ENCODE measurements around the gene HOXD9.

Gene HOXD9

DNA sequence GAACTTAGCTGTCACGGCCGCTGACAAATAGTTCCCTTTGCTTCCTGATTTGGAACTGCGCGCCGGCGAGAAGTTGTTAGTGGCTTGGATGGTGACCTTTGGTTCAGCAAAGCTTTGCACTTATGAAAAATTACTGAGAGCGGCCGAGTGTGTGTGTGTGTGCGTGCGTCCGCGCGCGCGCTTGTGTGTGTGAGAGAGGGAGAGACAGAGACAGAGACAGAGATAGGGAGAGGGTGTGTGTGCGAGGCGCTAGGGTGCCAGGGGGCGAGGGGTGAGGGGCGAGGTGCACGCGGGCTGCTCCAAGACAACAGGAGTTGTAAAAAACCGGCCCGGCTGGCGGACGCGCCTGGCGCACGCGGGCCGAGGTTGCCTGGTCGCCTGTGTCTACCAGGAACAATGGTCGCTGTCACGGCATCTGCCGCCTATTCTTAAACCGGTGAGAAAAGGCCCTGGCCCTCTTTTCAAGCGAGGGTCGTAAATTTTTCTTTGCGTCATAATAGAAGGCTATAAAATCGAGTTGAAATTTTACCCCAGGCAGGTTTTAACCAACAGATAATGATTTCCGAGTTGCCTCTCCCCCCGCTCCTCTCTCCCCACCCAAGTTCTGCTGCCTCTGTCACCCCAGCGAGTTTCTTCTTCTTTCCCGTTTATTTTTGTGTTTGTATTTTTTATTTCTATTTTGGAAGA, 35.1 kb downstream of the HOXD9 start:
- DNase-seq = no peak

DNA sequence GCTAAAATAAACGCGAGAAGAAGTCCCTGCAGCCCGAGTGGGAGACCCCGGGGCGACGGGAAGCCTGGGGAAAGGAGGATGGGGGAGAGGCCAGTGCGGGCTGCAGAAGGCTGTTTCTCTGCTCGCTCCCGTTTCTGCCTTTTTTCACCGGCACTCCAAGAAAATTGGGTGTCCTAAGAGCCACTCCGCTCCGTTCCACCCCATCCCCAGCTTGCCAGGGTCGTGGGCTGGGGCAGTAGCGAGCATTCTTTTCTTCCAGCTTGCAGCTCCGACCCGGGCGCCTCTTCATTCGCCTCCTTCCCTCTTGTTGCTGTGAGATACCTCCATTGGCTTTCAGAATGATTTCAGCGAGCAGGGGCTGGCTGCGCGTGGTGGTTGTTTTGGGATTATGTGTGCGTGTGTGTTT, 35.7 kb downstream of the HOXD9 start:
- DNase-seq = no peak

DNA sequence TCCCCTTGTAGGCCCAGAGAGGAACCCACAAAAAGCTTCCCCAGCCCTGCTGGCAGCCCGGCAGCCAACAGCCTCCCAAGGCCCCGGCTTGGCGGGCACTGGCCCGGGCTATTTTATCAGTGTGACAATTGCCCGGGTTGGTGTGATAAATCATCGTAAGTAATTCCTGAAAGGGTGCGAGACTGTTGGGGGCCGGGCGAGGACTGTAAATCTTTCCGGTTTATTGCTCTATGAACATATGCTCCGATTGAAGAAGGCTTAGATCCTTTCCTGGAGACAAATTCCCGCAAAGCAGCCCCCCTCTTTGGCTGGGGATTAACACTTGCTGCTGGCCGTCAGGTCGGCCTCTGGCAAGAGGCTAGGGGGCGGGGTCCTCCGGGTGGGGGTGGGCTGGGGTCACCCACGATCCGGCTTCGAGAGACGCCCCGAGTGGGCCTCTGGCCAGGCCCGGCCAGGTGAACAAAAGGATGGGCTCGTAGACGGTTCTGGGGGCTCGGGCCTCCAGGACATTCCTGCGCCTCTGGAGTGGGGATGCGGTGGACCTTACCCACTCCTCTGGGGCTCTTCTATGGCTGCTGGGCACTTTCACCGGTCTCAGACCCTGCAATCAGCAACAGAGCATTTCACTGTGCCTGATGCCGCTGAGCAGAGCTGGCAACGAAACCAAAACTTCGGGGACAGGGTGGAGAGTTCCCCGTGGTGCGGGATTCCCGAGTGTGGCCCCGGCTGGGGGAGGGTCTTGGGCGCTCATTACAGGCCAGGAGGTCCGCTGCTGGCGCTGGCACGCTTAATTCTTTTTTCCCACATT, 36.5 kb downstream of the HOXD9 start:
- DNase-seq = no peak

DNA sequence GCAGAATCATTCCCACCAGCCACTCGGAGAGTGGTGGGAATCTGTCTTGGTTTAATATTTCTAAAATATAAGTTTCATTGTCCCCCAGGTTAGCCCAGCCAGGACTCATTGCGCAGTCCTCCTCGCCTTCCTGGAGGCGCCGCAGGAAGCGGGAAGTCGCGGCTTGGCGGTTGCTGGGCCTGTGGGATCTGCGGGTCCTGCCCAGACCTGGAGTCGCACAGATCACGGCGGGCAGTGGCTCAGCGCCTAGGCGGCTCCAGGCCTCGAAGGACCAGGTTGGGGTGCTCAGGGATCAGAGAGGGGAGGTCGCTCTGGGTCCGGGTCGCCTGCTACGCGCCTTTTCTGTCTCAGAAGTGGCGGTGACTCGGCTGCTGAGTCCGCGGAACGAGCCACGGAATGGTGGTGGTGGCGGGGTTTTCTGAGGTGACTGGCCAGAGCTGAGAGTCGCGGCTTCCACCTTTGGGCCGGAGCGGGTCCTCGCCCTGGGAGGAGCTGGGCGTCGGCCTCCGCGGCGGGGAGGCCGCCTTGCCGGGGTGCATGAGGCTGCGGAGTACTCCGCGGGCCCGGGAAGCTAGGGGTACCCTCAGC, 37.2 kb downstream of the HOXD9 start:
- no peak for DNase-seq

DNA sequence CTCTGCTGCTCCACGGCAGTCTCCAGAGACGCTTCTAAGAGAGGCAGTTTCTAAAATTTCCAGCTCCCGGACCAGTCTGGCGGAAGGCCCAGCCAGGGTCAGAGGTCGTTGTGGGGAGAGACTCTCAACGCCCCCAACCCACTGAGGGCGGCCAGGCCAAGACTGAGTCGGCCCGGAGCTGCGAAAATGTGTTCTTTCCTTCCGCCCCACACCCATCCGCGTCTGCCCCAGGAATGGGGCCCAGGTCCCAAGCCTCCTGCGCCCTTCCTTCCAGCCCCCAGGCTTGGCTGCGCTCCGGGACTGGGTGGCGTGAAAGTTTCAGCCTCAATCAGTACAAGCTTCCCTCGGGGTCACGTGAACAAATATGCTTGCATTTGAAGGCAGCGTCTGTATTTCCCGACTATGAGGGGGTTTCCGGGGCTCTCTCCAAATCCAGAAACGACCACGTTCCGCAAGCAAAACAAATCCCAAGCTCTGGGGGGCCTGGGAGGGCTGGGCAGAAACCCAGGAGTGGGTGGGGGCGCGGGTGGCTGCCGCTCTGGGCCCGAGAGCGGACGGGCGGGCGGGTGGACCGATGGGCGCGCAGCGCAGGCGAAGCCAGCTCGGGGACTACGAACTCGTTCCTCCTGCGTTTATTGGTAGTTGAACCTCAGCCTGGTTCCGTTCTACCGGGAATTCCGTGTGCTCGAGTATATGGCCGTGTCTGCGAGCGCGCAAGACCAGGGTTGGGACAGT, 37.9 kb downstream of the HOXD9 start:
- no peak for DNase-seq

DNA sequence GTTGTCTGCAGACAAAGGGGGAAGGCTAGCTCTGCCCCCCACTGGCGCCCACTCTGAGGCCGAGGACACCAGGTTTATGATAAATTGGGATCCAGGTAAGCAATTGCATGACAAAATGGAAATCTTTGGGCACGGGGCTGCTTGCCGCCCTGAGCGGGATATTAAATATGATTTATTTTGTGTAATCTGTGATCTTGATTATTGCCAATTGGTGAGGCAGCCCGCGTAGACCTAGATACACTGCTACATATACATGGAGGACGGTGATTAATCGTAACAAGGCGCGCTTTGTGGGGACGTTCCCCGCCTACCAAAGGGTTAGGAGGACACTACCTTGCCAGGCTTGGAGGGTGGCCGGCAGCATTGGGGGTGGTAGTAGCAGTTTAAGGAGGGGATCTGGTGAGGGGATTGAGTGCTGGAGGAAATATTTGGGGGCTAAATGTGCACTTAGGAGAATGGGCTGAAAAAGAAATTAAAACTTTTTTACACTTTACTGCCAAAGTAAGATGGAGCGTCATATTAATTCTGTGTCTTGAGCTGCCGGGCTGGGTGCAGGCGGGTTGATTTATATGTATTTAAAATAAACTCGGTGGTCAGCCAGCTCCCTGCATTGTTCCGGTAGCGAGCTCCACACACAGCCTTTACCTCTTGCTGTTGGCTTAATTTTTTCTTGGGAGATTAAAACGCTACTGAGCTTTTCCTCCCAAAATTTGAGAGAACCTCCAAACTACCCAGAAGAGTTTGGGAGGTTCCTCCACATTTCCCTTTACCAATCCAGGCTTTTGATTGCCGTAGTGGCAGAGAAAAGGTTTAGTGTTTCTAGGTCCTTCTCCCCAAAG, 38.7 kb downstream of the HOXD9 start:
- DNase-seq = no peak

DNA sequence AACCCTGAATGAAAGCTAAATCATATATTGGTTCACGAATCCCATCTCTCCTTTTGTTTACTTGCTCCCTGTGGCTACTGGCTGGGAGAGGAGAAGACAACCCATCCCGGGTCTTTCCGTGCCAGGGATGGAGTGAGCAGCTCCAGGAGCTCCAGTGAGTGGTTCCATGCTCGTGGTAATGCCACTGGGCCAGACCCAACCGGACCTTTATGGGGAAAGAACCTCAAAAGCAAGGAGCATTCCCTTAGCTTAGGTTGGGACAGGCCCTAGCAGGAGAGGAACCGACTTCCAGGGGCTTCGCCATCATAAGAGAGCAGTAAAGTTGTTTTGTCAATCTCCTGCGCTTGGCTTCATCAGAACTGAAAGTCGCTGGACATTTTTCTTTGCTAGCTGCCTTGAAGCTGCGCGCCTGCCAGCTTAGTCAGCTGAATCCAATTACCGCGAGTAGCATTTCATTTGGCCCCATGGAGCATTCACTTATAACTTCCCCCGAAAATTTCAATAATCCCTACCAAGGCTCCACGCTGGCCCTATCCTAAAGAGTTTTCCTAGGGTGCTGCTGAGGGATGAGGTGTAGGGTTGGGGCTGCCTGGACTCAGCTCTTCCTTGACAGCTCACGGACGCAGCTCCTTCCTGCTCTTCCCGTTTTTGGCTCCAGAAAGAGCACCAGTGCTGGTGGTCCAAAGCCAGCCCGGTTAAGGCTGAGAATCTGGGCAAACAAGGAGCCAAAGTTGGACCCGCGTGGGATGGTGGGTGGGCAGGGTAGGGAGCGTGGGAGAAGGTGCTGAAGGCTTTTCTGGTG, 39.5 kb downstream of the HOXD9 start:
- no peak for DNase-seq

DNA sequence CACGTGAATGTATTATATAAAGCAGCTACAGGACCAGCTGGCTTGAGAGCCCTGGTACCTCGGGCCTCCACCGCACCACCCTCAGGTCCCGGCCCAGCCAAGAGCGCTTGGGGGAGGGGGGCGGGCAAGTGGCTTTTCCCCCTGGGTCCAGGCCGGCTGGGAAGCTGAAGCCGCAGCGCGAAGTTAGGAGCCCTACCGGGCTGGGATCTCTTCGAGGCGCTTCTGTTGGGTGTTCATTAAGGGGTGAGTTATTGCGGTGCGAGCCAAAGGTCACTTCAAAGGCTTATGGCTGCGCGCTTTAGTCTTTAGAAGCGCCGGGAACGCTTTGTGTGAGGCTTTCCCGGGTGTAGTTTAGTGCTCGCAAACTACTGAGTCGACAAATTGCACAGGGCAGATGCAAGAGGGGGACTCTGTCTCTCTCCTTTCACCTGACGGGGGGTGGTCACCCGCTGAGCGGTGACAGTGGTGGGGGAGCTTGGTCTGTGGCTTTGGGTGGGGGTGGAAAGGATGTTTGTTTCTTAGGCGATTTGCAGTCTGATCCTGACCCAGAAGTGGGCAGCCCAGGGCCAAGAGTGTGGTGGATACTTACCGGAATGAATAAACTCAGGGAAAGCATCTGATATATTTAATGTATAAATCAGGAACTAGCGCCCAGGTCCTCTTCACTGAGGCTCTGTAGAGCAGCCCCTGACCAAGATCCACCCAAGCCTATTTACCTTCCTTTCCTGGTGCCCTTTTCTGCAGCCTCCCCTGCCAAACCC, 40.6 kb downstream of the HOXD9 start:
- no peak for DNase-seq

DNA sequence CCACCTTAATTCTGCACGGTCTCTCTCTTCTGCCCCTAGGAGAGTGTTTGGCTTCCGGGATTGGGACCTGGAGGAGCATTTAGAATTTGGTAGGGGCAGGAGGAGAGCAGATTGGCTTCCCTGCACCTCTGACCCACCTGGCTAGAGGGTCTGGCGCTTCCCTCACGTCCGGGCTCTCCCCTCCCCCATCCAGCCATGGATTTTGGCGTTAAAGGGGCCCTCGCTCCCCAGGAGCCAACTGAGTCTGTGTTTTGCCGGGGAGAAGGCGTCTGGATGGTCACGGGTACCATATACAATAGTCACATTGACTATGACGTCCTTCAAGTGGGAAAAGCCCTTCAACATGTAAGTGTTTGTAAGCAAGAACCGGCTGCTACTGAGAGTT, 41.1 kb downstream of the HOXD9 start:
- DNase-seq = no peak

DNA sequence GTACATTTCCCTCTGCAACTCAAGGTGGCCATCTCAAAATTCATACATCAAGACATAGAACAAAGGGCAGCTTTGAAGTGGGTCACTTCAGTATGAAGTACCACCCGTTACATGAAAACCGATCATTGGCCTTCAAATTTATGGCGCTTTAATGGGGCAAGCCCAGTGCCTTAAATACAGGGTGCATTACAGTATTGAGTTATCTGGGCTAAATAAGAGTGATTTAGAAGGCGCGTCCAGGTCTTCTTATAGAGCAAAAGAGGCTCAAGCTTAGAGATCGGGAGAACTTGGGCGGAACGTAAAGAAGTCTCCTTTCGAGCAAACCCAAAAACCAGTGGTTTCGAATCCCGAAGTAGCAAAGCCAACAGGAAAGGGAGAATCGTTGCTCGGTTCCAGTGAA, 41.7 kb downstream of the HOXD9 start:
- no peak for DNase-seq

DNA sequence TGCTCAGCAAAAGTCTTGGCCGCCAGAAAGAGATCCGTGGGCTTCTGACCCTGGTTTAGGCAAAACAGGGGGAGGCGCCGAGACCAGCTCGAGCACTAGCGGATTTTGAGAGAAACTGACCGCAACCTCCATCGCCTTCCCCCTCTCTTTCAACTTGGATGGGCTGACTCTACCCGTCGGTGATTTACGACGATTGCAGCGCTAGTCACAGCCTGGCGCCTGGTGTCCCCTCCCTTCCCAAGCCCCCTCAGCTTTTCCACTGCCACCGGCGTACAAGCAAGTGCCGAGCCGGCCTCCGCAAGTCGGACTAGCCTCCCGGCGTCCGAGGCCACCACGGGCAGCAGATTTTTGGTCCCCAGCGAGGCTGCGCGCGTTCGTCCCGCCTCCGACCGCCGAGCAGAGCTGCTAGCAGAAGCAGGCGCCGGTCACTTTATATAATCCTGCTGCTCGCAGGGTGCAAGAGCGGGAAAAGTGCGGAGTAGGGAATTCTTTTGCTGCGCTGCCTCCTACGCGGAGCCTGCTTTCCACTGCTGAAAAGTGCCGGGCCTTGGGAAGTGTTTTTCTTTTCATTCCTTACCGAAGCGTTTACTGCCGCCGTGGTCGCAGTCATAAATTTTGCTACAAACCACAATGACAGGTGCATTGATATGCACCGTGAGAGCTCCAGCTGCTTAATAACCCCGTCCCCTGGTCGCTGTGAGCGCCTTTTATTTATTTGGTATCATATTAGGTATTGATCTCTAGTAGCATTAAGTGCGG, 42.3 kb downstream of the HOXD9 start:
- DNase-seq = no peak

DNA sequence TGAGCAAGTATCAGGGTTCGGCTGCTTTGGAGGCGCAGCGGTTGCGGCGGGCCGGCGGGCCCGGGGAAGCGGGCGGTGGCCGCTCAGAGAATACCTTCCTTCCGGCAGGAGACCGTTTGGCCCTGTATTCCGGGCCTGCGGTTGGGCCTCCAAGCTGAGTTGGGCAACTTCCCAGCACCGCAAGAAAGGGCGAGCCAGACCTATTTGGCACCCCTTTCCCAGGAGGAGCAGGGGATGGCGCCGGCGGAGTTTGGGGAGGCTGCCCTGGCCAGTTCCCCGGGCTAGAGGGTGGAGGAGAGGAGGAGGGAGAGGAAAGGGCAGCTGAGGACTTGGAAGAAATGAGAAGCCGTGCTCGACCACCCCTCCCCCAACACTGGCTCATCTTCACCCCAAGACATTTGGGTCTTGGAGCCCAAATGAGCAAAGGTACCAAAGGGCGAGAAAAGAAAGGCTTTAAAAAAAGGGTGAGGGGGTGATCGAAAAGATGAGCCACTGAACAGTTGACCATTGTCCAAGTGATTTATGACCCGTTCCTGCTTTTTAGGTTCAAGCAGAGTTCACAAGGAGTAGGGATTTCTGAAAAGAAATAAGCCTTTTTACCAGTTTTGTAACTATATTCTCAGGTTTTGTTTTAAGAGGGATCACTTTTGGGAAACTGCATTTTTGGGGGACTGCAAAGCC, 43.0 kb downstream of the HOXD9 start:
- DNase-seq = no peak

DNA sequence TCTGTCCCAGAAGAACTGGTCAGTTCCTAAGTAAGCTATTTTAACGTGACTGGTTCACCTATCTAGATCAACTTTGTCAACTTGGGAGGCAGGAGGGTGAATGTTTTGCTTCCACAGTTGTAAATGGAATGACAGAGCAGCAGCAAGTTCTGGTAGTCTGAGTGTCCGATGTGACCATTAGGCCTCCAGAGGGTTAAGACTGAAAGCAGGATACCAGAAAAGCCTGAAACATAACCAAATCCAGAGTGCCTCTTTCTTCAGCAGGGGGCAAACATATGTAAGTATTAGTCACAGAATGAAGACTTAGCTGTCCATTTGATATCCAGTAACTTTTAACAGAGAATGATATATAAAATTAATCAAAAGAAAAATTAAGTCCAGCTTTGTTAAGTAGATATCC, 43.8 kb downstream of the HOXD9 start:
- DNase-seq = no peak

DNA sequence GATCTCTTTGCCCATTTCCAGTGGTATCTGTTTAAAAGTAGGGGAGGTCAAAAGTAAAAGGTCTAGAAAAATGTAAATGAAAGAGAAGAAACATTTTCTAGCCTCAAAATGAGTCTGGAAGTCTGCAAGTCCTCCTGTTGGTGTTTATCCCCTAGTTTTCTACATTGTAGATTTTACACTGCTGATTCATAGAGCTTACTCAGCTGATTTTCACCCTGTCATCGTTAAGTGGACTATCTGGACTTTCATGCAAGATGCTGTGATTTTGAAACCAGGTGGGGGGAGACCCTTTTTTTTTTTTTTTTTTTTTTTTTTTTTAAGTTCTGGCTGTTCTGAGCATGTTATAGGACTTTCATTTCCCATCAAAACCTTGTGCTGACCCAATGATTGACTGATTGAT, 44.9 kb downstream of the HOXD9 start:
- DNase-seq = no peak

DNA sequence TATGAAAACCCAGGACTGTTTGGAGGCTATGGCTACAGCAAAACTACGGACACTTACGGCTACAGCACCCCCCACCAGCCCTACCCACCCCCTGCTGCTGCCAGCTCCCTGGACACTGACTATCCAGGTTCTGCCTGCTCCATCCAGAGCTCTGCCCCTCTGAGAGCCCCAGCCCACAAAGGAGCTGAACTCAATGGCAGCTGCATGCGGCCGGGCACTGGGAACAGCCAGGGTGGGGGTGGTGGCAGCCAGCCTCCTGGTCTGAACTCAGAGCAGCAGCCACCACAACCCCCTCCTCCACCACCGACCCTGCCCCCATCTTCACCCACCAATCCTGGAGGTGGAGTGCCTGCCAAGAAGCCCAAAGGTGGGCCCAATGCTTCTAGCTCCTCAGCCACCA, 46.7 kb downstream of the HOXD9 start:
- no peak for DNase-seq

DNA sequence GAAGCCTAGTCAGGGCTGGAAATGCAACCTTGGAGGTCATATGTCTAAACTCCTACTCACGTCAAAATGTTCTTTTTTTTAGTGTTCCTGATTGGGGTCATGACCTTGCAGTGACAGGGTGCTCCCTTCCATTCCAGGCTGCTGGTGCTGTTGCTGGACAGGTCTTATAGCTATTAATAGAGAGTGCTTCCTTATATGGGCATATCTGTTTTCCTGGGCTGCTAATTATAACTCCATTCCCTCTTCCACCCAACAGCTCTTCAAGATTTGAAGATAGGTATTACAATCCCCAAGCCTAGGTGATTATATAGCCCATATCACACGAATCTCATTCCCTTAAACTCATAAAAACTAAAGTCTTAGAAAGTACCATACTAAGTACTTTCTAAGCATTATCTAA, 47.2 kb downstream of the HOXD9 start:
- DNase-seq = no peak

DNA sequence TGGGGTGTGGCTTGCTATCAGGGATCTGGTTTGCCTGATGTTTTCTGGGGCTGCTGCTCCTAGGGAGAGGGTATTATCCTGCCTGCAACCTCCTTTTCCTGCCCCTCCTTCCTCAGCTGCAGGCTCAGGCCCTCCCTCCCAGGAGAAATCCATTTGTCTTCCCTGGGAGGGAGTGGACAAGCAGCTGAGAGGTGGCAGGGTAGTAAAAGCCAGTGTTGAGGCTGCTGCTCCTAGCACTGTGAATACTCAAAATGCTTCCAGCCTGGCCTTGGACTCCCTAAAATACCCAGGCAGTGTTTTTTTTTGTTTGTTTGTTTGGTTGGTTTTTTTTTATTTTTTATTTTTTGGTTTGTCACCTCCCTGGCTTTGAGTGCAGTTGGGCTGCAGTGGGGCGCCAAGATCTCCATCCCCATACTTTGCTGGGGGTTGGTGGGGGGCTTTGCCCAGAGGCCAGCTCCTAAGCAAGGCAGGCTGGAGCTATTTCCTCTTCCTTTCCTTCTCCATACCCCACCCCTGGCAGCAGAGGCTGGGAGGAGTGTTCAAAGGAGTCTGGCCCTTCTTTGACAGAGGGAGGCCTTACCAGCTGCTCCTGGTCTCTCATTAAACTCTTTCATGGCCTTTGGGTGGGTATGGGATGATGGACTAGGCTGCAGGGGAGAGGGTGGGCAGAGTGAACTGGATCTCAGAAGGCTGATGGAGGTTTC, 48.2 kb downstream of the HOXD9 start:
- no peak for DNase-seq

DNA sequence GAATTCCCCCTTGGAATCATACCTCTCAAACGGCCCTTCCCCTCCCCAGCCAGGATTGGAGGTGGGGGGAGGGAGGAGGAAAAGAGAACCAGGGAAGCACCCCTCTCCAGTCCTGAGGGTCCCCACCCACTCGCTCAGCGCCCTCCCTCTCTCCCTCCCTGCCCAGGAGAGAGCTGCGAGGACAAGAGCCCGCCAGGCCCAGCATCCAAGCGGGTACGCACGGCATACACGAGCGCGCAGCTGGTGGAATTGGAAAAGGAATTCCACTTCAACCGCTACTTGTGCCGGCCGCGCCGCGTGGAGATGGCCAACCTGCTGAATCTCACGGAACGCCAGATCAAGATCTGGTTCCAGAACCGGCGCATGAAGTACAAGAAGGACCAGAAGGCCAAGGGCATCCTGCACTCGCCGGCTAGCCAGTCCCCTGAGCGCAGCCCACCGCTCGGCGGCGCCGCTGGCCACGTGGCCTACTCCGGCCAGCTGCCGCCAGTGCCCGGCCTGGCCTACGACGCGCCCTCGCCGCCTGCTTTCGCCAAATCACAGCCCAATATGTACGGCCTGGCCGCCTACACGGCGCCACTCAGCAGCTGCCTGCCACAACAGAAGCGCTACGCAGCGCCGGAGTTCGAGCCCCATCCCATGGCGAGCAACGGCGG, 49.0 kb downstream of the HOXD9 start:
- DNase-seq = no peak

Data from stimulated activated CD8-positive, alpha-beta memory T cell treated with anti-CD3 and anti-CD28 coated beads, Interleukin-4, amount 100 ng/mL, for 48 hours (primary cell).